Measurements from ENCODE around the gene ENAH. TPM values are rescaled to one million over a fixed set of nuclear protein-coding genes. Genes with fewer than 3 reads are reported as not detected.

ENAH gene
- polyA plus RNA-seq, 1 experiment = 40.9 TPM

GRCh38 chr1:225666495-225666894 lies 13.6 kb upstream of the ENAH start:
- Histone ChIP-seq H3K4me3 (ENCODE audit: low read depth, low read length) (no peak overlapping the region), H3K27me3 (ENCODE audit: control insufficient read depth, insufficient read depth, low read length) (no peaks in the 10 kb centered on the region), H3K36me3 (ENCODE audit: control insufficient read depth, insufficient read depth, low read length) (no peaks in the 10 kb centered on the region)
- CTCF ChIA-PET = no interaction called here
- DNase-seq (ENCODE audit: low read depth) = no peak
- TF ChIP-seq, protein P1, sequence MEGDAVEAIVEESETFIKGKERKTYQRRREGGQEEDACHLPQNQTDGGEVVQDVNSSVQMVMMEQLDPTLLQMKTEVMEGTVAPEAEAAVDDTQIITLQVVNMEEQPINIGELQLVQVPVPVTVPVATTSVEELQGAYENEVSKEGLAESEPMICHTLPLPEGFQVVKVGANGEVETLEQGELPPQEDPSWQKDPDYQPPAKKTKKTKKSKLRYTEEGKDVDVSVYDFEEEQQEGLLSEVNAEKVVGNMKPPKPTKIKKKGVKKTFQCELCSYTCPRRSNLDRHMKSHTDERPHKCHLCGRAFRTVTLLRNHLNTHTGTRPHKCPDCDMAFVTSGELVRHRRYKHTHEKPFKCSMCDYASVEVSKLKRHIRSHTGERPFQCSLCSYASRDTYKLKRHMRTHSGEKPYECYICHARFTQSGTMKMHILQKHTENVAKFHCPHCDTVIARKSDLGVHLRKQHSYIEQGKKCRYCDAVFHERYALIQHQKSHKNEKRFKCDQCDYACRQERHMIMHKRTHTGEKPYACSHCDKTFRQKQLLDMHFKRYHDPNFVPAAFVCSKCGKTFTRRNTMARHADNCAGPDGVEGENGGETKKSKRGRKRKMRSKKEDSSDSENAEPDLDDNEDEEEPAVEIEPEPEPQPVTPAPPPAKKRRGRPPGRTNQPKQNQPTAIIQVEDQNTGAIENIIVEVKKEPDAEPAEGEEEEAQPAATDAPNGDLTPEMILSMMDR (IDR thresholded peaks at IDR 0.05; ENCODE audit: insufficient read depth, low read depth, low read length) = no peak
- POLR2A ChIA-PET = no interaction called here

DNA sequence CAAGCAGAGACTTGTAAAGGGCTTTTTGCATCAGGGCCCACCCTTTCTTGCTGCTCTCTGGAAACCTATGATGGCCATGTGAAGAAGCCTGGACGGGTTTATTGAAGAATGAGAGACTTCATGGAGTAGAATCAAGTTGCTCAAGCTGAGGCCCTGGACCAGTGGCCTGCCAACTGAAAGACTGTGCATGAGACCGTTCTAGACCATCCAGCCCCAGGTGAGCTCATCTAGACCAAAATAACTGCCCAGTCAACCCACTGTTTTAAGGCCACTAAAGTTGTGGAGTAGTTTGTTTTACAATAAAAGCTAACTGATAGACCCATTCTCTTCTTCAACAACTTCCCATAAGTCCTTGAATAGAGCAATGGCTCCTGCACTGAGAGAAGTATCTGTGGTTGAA lies 11.8 kb upstream of the ENAH start:
- Histone ChIP-seq H3K36me3 (ENCODE audit: control insufficient read depth, insufficient read depth, low read length) (no peaks in the 10 kb centered on the region), H3K4me3 (ENCODE audit: low read depth, low read length) (no peak overlapping the region), H3K27me3 (ENCODE audit: control insufficient read depth, insufficient read depth, low read length) (no peaks in the 10 kb centered on the region)
- CTCF ChIA-PET = no interaction called here
- TF ChIP-seq, protein P1 (IDR thresholded peaks at IDR 0.05; ENCODE audit: insufficient read depth, low read depth, low read length) = no peak
- DNase-seq (ENCODE audit: low read depth) = no peak
- POLR2A ChIA-PET = no interaction called here

DNA sequence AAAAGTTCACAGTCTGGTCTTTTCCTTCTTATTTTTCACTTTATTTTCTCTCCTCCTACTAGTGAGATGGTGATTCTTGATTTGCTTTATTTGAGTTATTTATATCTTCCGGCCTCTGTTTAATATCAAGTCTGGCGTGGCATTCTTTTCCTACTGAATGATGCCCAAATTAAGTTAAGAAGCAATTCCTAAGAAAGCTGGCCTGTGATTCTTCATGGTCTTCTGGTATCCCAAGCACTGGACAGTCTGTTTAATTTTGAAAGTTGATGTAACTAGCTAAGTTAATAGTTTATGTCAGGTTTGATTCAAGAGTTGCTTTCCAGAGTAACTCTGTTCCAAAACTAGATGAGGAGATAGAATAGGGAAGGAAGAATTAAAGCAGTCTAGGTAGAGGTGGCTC lies 9.2 kb upstream of the ENAH start:
- Histone ChIP-seq H3K36me3 (ENCODE audit: control insufficient read depth, insufficient read depth, low read length) (no peaks in the 10 kb centered on the region), H3K27me3 (ENCODE audit: control insufficient read depth, insufficient read depth, low read length) (no peaks in the 10 kb centered on the region), H3K4me3 (ENCODE audit: low read depth, low read length) (no peak overlapping the region)
- TF ChIP-seq, protein P1 (IDR thresholded peaks at IDR 0.05; ENCODE audit: insufficient read depth, low read depth, low read length) = no peak
- ChIA-PET POLR2A (interaction anchor here (0.5 kb wide), 1 partner anchor 8 kb away, joined by 3 read pairs; no protein-coding TSS in a partner anchor), CTCF (interaction anchor here (1.0 to 1.8 kb wide), 5 partner anchors 9 to 110 kb away, joined by 3 to 6 read pairs (median 3); partner anchors contain the start of gene ENAH)
- DNase-seq (ENCODE audit: low read depth) = no peak

GRCh38 chr1:225660544-225660946 lies 7.6 kb upstream of the ENAH start:
- ChIA-PET POLR2A (no interaction called here), CTCF (interaction anchor here (0.7 to 1.1 kb wide), 2 partner anchors 11 to 87 kb away, joined by 3 read pairs; no protein-coding TSS in a partner anchor)
- DNase-seq (ENCODE audit: low read depth) = no peak
- TF ChIP-seq, protein P1 (IDR thresholded peaks at IDR 0.05; ENCODE audit: insufficient read depth, low read depth, low read length) = no peak
- no peak overlapping the region for H3K4me3 ChIP-seq (ENCODE audit: low read depth, low read length)
- no peaks in the 10 kb centered on the region for H3K27me3 ChIP-seq (ENCODE audit: control insufficient read depth, insufficient read depth, low read length)
- H3K36me3 ChIP-seq (ENCODE audit: control insufficient read depth, insufficient read depth, low read length) = no peaks in the 10 kb centered on the region

DNA sequence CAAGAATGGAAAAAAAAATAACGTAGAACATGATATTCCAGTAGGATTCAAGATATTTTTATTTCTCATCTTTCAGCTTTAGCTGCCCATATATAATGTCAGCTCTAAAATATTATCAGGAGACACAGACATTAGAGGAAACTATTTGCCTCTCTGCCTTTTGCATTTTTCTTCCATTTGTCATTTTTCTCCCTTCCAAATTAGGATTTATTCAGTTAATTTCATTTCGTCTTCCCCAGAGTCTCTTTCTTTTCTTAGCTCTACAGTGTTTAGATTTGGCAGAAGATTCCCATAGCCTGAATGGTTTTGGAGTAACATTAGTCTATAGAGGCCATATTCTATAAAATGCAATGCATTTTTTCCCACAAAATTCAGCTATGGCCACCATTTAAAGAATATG lies 5.1 kb upstream of the ENAH start:
- POLR2A ChIA-PET = interaction anchor here (0.6 kb wide), 1 partner anchor 117 kb away, joined by 5 read pairs; no protein-coding TSS in a partner anchor

More for the DNA sequence above, 5.1 kb upstream of the ENAH start:
- TF ChIP-seq, protein P1 (IDR thresholded peaks at IDR 0.05; ENCODE audit: insufficient read depth, low read depth, low read length) = no peak
- H3K4me3 ChIP-seq (ENCODE audit: low read depth, low read length) = no peak overlapping the region
- no peaks in the 10 kb centered on the region for H3K36me3 ChIP-seq (ENCODE audit: control insufficient read depth, insufficient read depth, low read length)
- DNase-seq (ENCODE audit: low read depth) = no peak
- H3K27me3 ChIP-seq (ENCODE audit: control insufficient read depth, insufficient read depth, low read length) = no peaks in the 10 kb centered on the region
- CTCF ChIA-PET = interaction anchor here (0.6 to 1.5 kb wide), 4 partner anchors 17 to 135 kb away, joined by 3 to 9 read pairs (median 3); no protein-coding TSS in a partner anchor

All from BJ (cell line).